Vagina (tissue), 2 donors: ENCODE measurements around the gene TXK. TPM values are rescaled to one million over a fixed set of nuclear protein-coding genes. Genes with fewer than 3 reads are reported as not detected.

ENCODE experiments used
- DNase-seq, 2 donors: peaks; one replicate each; pipeline ENCODE4 v3.0.0-alpha.2; 2017; ENCODE audit errors: extremely low spot score in 2 of 2
- H3K27ac ChIP-seq: fragments of 200-600 bp; sonication (generic); one replicate; pipeline ENCODE4 v1.5.1; 2019
- H3K27me3 ChIP-seq: fragments of 200-600 bp; sonication (generic); one replicate; pipeline ENCODE4 v1.5.1; 2019
- H3K36me3 ChIP-seq, 2 donors: fragments of 200-600 bp; sonication (generic); one replicate each; pipeline ENCODE4 v1.5.1; 2017 to 2019
- H3K4me1 ChIP-seq: fragments of 200-600 bp; sonication (generic); one replicate; pipeline ENCODE4 v1.5.1; 2019
- H3K4me3 ChIP-seq, 2 donors: fragments of 200-600 bp; sonication (generic); 1 replicate in 1 of 2; 2 replicates in 1 of 2; pipeline ENCODE4 v1.5.1; 2016 to 2019
- H3K9me3 ChIP-seq: fragments of 200-600 bp; sonication (generic); one replicate; pipeline ENCODE4 v1.5.1; 2019
- POLR2AphosphoS5 ChIP-seq, 2 donors: sonication (generic); formaldehyde crosslinking; IDR thresholded peaks; one replicate each; pipeline ENCODE4 v1.9.0; 2017; ENCODE audit warnings: antibody characterized with exemption in 2 of 2, mild to moderate bottlenecking in 2 of 2, low read depth in 1 of 2; ENCODE audit not compliant: insufficient read depth in 1 of 2
- intact Hi-C: fragments of 100-400 bp; cut with DNase I; formaldehyde crosslinking; loops from one replicate; pipeline ENCODE4 v1.15.1; 2023
- small RNA-seq: library from RNA; depleted of rRNA; stranded (forward); fragments of <200 nt; gene quantifications from one replicate; pipeline ENCODE3, GENCODE V24; 2016
- total RNA-seq: library from RNA; depleted of rRNA; stranded (reverse); fragments of >200 nt; gene quantifications from one replicate; pipeline ENCODE4 v1.2.3, GENCODE V29; 2016
- TF ChIP-seq, protein P1 (sequence below), 3 experiments: fragments of 450-650 bp in 2 of 3; fragments of 200-600 bp in 1 of 3; sonication (generic) in 1 of 3; IDR thresholded peaks; one replicate each; pipeline ENCODE4 v1.5.1; 2017 to 2019; ENCODE audit warnings: antibody characterized with exemption in 3 of 3, mild to moderate bottlenecking in 2 of 3, moderate library complexity in 2 of 3

TXK gene
- total RNA-seq, 1 donor from 2014 or later = 8.1 TPM

DNA sequence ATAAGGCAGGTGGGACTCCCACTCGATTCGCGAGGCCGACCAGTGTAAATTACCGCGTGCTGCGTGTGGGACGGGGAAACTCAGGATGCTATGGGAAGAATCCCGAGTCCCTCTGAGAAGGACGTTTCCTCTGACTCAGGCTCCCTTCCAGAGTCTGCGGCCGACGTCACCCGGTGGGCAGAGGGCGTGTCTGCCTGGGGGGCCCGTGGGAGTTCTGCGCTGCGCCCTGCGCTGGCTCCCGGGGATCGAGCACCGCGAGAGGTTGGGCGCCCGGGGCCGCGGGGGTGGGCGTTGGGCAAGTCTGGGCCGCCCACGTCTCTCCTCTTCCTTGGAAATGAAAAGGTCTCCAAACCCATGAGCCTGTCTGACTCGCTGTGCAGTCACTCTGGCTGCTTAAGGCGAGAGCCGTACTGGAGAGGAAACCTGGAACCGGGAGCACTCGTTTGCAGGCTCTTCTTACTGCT lies 116.9 kb downstream of the TXK start:
- no peak for DNase-seq
- no peaks in the 10 kb centered on the region for H3K36me3 ChIP-seq
- intact Hi-C loops = no loop called here
- peak overlapping the region; percentile 60 for H3K27ac ChIP-seq
- no peaks in the 10 kb centered on the region for H3K27me3 ChIP-seq
- no peaks in the 10 kb centered on the region for H3K9me3 ChIP-seq
- peaks cover 19% of the 10 kb centered on the region for H3K4me1 ChIP-seq
- TF ChIP-seq, protein P1, sequence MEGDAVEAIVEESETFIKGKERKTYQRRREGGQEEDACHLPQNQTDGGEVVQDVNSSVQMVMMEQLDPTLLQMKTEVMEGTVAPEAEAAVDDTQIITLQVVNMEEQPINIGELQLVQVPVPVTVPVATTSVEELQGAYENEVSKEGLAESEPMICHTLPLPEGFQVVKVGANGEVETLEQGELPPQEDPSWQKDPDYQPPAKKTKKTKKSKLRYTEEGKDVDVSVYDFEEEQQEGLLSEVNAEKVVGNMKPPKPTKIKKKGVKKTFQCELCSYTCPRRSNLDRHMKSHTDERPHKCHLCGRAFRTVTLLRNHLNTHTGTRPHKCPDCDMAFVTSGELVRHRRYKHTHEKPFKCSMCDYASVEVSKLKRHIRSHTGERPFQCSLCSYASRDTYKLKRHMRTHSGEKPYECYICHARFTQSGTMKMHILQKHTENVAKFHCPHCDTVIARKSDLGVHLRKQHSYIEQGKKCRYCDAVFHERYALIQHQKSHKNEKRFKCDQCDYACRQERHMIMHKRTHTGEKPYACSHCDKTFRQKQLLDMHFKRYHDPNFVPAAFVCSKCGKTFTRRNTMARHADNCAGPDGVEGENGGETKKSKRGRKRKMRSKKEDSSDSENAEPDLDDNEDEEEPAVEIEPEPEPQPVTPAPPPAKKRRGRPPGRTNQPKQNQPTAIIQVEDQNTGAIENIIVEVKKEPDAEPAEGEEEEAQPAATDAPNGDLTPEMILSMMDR (IDR thresholded peaks at IDR 0.05) = no peak
- peak in 1 of 2 donors; percentile 12 for TF ChIP-seq POLR2AphosphoS5 (IDR thresholded peaks at IDR 0.05; ENCODE audit: insufficient read depth in 1 of 2, low read depth in 1 of 2)
- peak overlapping the region; percentile 54 to 59 for H3K4me3 ChIP-seq

Small RNA genes within 50 kb of the gene (small RNA-seq; reads per million reads assigned to genes)
- gene RF00019 (not detected), gene RF00026 (not detected), gene RNU6-838P (not detected)

Other genes starting within 250 kb of the TXK start
- gene NFXL1, start 219.7 kb downstream of the TXK start, total RNA-seq = 36.6 TPM
- 2.0 TPM for gene CNGA1, start 117.6 kb downstream of the TXK start, total RNA-seq
- gene NIPAL1, start 117.5 kb downstream of the TXK start, total RNA-seq = 8.1 TPM
- 9.3 TPM for gene TEC, start 135.6 kb upstream of the TXK start, total RNA-seq
- gene SLAIN2, start 207.3 kb upstream of the TXK start, total RNA-seq = 39.5 TPM